HG03196 (cell line): ENCODE measurements around the gene RASSF9.

Source experiments
- ATAC-seq: cut with Tn5 transposase; IDR thresholded peaks from one replicate; pipeline ENCODE4 v1.9.1; 2021; ENCODE audit not compliant: unreplicated experiment

The RASSF9 gene

GRCh38 chr12:85821759-85822158, 14.4 kb downstream of the RASSF9 start:
- ATAC-seq: no peak

GRCh38 chr12:85821206-85821605, 15.0 kb downstream of the RASSF9 start:
- no peak for ATAC-seq

- no peak for ATAC-seq
Observed at GRCh38 chr12:85820101-85820500, 16.1 kb downstream of the RASSF9 start.

- no peak for ATAC-seq
Observed at GRCh38 chr12:85814741-85815140, 21.5 kb downstream of the RASSF9 start.

GRCh38 chr12:85814071-85814470, 22.1 kb downstream of the RASSF9 start:
- no peak for ATAC-seq

- no peak for ATAC-seq
Observed at GRCh38 chr12:85809500-85809899, 26.7 kb downstream of the RASSF9 start.

GRCh38 chr12:85807730-85808129, 28.5 kb downstream of the RASSF9 start:
- ATAC-seq: no peak

GRCh38 chr12:85805654-85806053, 30.6 kb downstream of the RASSF9 start:
- no peak for ATAC-seq

- ATAC-seq: no peak
Observed at GRCh38 chr12:85804663-85805062, 31.5 kb downstream of the RASSF9 start.

GRCh38 chr12:85803923-85804322, 32.3 kb downstream of the RASSF9 start:
- ATAC-seq: no peak

GRCh38 chr12:85803231-85803630, 33.0 kb downstream of the RASSF9 start:
- ATAC-seq: no peak

- no peak for ATAC-seq
Observed at GRCh38 chr12:85798122-85798521, 38.1 kb downstream of the RASSF9 start.

GRCh38 chr12:85796001-85796400, 40.2 kb downstream of the RASSF9 start:
- ATAC-seq: no peak

- ATAC-seq: no peak
Observed at GRCh38 chr12:85794531-85794930, 41.7 kb downstream of the RASSF9 start.

- ATAC-seq: no peak
Observed at GRCh38 chr12:85784096-85784720, 52.0 kb downstream of the RASSF9 start.

GRCh38 chr12:85782711-85783110, 53.5 kb downstream of the RASSF9 start:
- no peak for ATAC-seq

GRCh38 chr12:85781766-85782165, 54.4 kb downstream of the RASSF9 start:
- ATAC-seq: no peak

GRCh38 chr12:85779768-85780167, 56.4 kb downstream of the RASSF9 start:
- no peak for ATAC-seq

- ATAC-seq: no peak
Observed at GRCh38 chr12:85775091-85775490, 61.1 kb downstream of the RASSF9 start.

- ATAC-seq: no peak
Observed at GRCh38 chr12:85765453-85765869, 70.7 kb downstream of the RASSF9 start.

- no peak for ATAC-seq
Observed at GRCh38 chr12:85759623-85760022, 76.6 kb downstream of the RASSF9 start.

- ATAC-seq: no peak
Observed at GRCh38 chr12:85759091-85759490, 77.1 kb downstream of the RASSF9 start.

- no peak for ATAC-seq
Observed at GRCh38 chr12:85755760-85756159, 80.4 kb downstream of the RASSF9 start.
